ENCODE measurements around the gene ETFB.

The ETFB gene

GRCh38 chr19:51367255-51367564 lies 1.0 kb upstream of the ETFB start:
- Histone ChIP-seq H3K9me3 (ENCODE audit: control insufficient read depth, insufficient read depth, low read length) (no peaks in the 10 kb centered on the region), H3K4me2 (ENCODE audit: low read length) (peak overlapping the region; percentile 98), H3K36me3 (ENCODE audit: control insufficient read depth, low read length) (peaks cover 10% of the 10 kb centered on the region; the same call in 1 of the 2 replicates), H3K79me2 (ENCODE audit: control insufficient read depth, low read length) (peaks cover 43% of the 10 kb centered on the region), H3F3A (ENCODE audit: control insufficient read depth, insufficient read depth) (no peaks in the 10 kb centered on the region), H3K4me3 (ENCODE audit: low read length) (peak overlapping the region; percentile 100), H3K27ac (ENCODE audit: low read depth, low read length) (peak overlapping the region; percentile 84), H3K27me3 (ENCODE audit: control insufficient read depth, low read length) (no peaks in the 10 kb centered on the region), H3K9me2 (replicated peaks; ENCODE audit: control insufficient read depth, low read length) (no peaks in the 10 kb centered on the region), H4K20me1 (ENCODE audit: control insufficient read depth, insufficient read depth, low read depth, low read length) (no peaks in the 10 kb centered on the region), H3K4me1 (ENCODE audit: control insufficient read depth, low read length) (peaks cover 27% of the 10 kb centered on the region)
- TF ChIP-seq EZH2phosphoT487 (IDR thresholded peaks at IDR 0.05; ENCODE audit: borderline replicate concordance, low read length) (no peak), CTCF (IDR thresholded peaks at IDR 0.05; ENCODE audit: low read depth, low read length, poor library complexity, severe bottlenecking) (no peak)

GRCh38 chr19:51366389-51367254 lies 434 bp upstream of the ETFB start:
- peak overlapping the region; percentile 84 for H3K27ac ChIP-seq (ENCODE audit: low read depth, low read length)
- no peaks in the 10 kb centered on the region for H3K9me2 ChIP-seq (replicated peaks; ENCODE audit: control insufficient read depth, low read length)
- peaks cover 25% of the 10 kb centered on the region for H3K4me1 ChIP-seq (ENCODE audit: control insufficient read depth, low read length)
- peak overlapping the region; percentile 100 for H3K4me3 ChIP-seq (ENCODE audit: low read length)
- peak overlapping the region; percentile 98 for H3K4me2 ChIP-seq (ENCODE audit: low read length)
- H3K27me3 ChIP-seq (ENCODE audit: control insufficient read depth, low read length), result no peaks in the 10 kb centered on the region
- no peaks in the 10 kb centered on the region for H3F3A ChIP-seq (ENCODE audit: control insufficient read depth, insufficient read depth)
- TF ChIP-seq EZH2phosphoT487 (IDR thresholded peaks at IDR 0.05; ENCODE audit: borderline replicate concordance, low read length) (no peak), CTCF (IDR thresholded peaks at IDR 0.05; ENCODE audit: low read depth, low read length, poor library complexity, severe bottlenecking) (no peak)
- peaks cover 10% of the 10 kb centered on the region; the same call in 1 of the 2 replicates for H3K36me3 ChIP-seq (ENCODE audit: control insufficient read depth, low read length)
- H4K20me1 ChIP-seq (ENCODE audit: control insufficient read depth, insufficient read depth, low read depth, low read length), result no peaks in the 10 kb centered on the region
- peaks cover 45% of the 10 kb centered on the region for H3K79me2 ChIP-seq (ENCODE audit: control insufficient read depth, low read length)
- no peaks in the 10 kb centered on the region for H3K9me3 ChIP-seq (ENCODE audit: control insufficient read depth, insufficient read depth, low read length)

- no peak for TF ChIP-seq EZH2phosphoT487 (IDR thresholded peaks at IDR 0.05; ENCODE audit: borderline replicate concordance, low read length)
- peak; percentile 13 for TF ChIP-seq CTCF (IDR thresholded peaks at IDR 0.05; ENCODE audit: low read depth, low read length, poor library complexity, severe bottlenecking)
- Histone ChIP-seq H3K4me2 (ENCODE audit: low read length) (peak overlapping the region; percentile 95), H3K79me2 (ENCODE audit: control insufficient read depth, low read length) (peaks cover 45% of the 10 kb centered on the region), H3K27ac (ENCODE audit: low read depth, low read length) (peak overlapping the region; percentile 64), H3K9me3 (ENCODE audit: control insufficient read depth, insufficient read depth, low read length) (no peaks in the 10 kb centered on the region), H3K4me1 (ENCODE audit: control insufficient read depth, low read length) (peaks cover 25% of the 10 kb centered on the region), H3F3A (ENCODE audit: control insufficient read depth, insufficient read depth) (no peaks in the 10 kb centered on the region), H4K20me1 (ENCODE audit: control insufficient read depth, insufficient read depth, low read depth, low read length) (no peaks in the 10 kb centered on the region), H3K4me3 (ENCODE audit: low read length) (peak overlapping the region; percentile 100), H3K36me3 (ENCODE audit: control insufficient read depth, low read length) (peaks cover 10% of the 10 kb centered on the region; the same call in 1 of the 2 replicates), H3K9me2 (replicated peaks; ENCODE audit: control insufficient read depth, low read length) (no peaks in the 10 kb centered on the region), H3K27me3 (ENCODE audit: control insufficient read depth, low read length) (no peaks in the 10 kb centered on the region)
These were observed 800 bp downstream of the ETFB start for GRCh38 chr19:51365211-51365964.
